IPS DF 6.9 (cell line): ENCODE results near the gene FAM3C.
A peak's percentile ranks its signal among the peaks of the same experiment; 100 is the strongest.
"Not testable (repeated sequence)": the region's sequence is repeated elsewhere in the genome, so short reads cannot be mapped to it uniquely, and the experiment has no call there.

Experiments
- DNase-seq: peaks from one replicate; pipeline ENCODE4 v3.0.0-alpha.2; 2013; ENCODE audit warnings: low read depth, low spot score
- H3K27ac ChIP-seq: one replicate; pipeline ENCODE4 v1.5.1; 2013; ENCODE audit warnings: low read length, control low read depth
- H3K27me3 ChIP-seq: 2 replicates; pipeline ENCODE4 v1.6.1; 2013; ENCODE audit warnings: mild to moderate bottlenecking, low read length; ENCODE audit not compliant: control insufficient read depth, insufficient read depth
- H3K36me3 ChIP-seq: 2 replicates; pipeline ENCODE4 v1.6.1; 2013; ENCODE audit warnings: low read length; ENCODE audit not compliant: control insufficient read depth, insufficient read depth
- H3K4me1 ChIP-seq: 2 replicates; pipeline ENCODE4 v1.6.1; 2013; ENCODE audit warnings: low read length; ENCODE audit not compliant: control insufficient read depth, insufficient read depth
- H3K4me3 ChIP-seq: 2 replicates; pipeline ENCODE4 v1.5.1; 2013; ENCODE audit warnings: mild to moderate bottlenecking, low read length
- H3K9me3 ChIP-seq: 2 replicates; pipeline ENCODE4 v1.6.1; 2013; ENCODE audit warnings: low read length, inconsistent platforms; ENCODE audit not compliant: control insufficient read depth, insufficient read depth
- WGBS: extraction: QIAGEN DNeasy Blood & Tissue Kit; methylation state at CpG from one replicate; pipeline ENCODE4 v1.1.7; 2013; ENCODE audit warnings: mixed read lengths, missing lambda C conversion rate; ENCODE audit not compliant: insufficient read length, insufficient coverage; 5-methylcytosine and 5-hydroxymethylcytosine counted together

FAM3C gene

GRCh38 chr7:121395961-121396757 lies at the start of gene FAM3C:
Gene FAM3C, minus strand, starts transcription at chr7:121396308. Its CDS starts 13,339 bp downstream, at chr7:121382969.
- no peaks in the 10 kb centered on the region for H3K27me3 ChIP-seq
- H3K9me3 ChIP-seq = no peaks in the 10 kb centered on the region
- H3K36me3 ChIP-seq = no peaks in the 10 kb centered on the region
- H3K4me1 ChIP-seq = no peaks in the 10 kb centered on the region
- peak; percentile 72 for DNase-seq
- no peak within 1 kb of the TSS for H3K27ac ChIP-seq
- H3K4me3 ChIP-seq = peak within 1 kb of the TSS; percentile 89
- WGBS = no CpG with 5 or more reads among the region's 85 CpGs

- WGBS = no CpG with 5 or more reads among the region's 2 CpGs
- H3K27ac ChIP-seq = no peak overlapping the region
- no peaks in the 10 kb centered on the region for H3K4me1 ChIP-seq
- no peak overlapping the region for H3K4me3 ChIP-seq
- H3K27me3 ChIP-seq = no peaks in the 10 kb centered on the region
- no peak for DNase-seq
- no peaks in the 10 kb centered on the region for H3K9me3 ChIP-seq
- no peaks in the 10 kb centered on the region for H3K36me3 ChIP-seq
Measured at GRCh38 chr7:121442845-121443244, 46.7 kb upstream of the FAM3C start.

DNA sequence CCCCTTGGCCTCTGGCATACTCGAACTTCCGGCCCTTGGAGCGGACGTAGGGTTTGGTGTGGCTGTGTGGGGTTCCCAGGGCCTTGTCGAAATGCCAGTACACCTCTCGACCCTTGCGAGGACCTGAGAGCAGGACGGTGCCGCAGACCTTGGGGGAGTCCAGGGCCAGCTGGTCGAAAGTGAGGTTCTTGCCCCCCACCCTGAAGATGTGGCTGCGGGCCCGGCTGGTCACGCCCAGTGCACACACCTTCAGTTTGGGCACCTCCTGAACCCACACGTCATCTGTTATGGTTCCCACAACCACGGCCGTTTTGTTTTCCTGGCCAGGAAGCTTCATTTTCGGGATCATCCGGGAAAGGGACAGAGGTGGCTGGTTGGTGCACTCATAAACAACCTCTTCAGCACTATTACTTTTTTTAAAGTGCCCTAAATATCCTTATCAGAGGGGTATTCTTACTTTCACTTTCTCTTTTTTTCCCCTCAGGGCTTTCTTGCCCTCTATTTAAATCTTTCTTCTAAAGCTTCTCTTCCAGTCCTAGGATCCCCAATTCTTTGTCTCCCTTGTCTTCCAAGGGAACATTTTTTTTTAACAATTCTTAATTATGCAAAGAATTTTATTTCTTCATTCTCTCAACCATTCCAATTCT lies 44.9 kb upstream of the FAM3C start:
- Histone ChIP-seq H3K9me3 (no peaks in the 10 kb centered on the region), H3K27ac (no peak overlapping the region), H3K27me3 (no peaks in the 10 kb centered on the region), H3K4me3 (no peak overlapping the region), H3K36me3 (no peaks in the 10 kb centered on the region), H3K4me1 (no peaks in the 10 kb centered on the region)
- no peak for DNase-seq
- no CpG with 5 or more reads among the region's 18 CpGs for WGBS

GRCh38 chr7:121438043-121438955 lies 42.2 kb upstream of the FAM3C start:
- not testable (repeated sequence) for H3K9me3 ChIP-seq, H3K27me3 ChIP-seq, H3K4me3 ChIP-seq, H3K27ac ChIP-seq, H3K36me3 ChIP-seq, H3K4me1 ChIP-seq
- no CpG with 5 or more reads among the region's 12 CpGs for WGBS
- peak; percentile 48 for DNase-seq

DNA sequence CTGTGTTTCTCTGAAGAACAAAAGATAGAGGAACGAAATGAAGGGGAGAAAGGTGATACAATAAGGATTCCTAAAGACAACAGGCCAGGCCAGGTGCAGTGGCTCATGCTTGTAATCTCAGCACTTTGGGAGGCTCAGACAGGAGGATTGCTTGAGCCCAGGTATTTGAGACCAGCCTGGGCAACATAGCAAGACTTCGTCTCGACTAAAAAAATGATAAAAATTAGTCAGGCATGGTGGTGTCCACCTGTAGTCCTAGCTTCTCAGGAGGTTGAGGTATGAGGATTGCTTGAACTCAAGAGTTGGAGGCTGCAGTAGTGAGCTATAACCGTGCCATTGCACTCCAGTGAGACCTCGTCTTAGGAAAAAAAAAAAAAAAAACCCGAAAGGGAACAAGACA lies 41.4 kb upstream of the FAM3C start:
- no peak overlapping the region for H3K4me3 ChIP-seq
- no peak overlapping the region for H3K27ac ChIP-seq
- no peaks in the 10 kb centered on the region for H3K27me3 ChIP-seq
- no CpG with 5 or more reads among the region's 6 CpGs for WGBS
- no peaks in the 10 kb centered on the region for H3K4me1 ChIP-seq
- H3K9me3 ChIP-seq = no peaks in the 10 kb centered on the region
- H3K36me3 ChIP-seq = no peaks in the 10 kb centered on the region
- DNase-seq = no peak

- Histone ChIP-seq H3K4me1 (no peaks in the 10 kb centered on the region), H3K27me3 (no peaks in the 10 kb centered on the region), H3K36me3 (no peaks in the 10 kb centered on the region), H3K27ac (no peak overlapping the region), H3K4me3 (no peak overlapping the region), H3K9me3 (no peaks in the 10 kb centered on the region)
- no peak for DNase-seq
- WGBS = no CpG with 5 or more reads among the region's 7 CpGs
Measured at GRCh38 chr7:121436688-121437087, 40.6 kb upstream of the FAM3C start.

- H3K27me3 ChIP-seq = no peaks in the 10 kb centered on the region
- no CpG with 5 or more reads among the region's 1 CpG for WGBS
- no peak for DNase-seq
- H3K9me3 ChIP-seq = no peaks in the 10 kb centered on the region
- H3K27ac ChIP-seq = no peak overlapping the region
- H3K4me1 ChIP-seq = no peaks in the 10 kb centered on the region
- no peak overlapping the region for H3K4me3 ChIP-seq
- no peaks in the 10 kb centered on the region for H3K36me3 ChIP-seq
Measured at GRCh38 chr7:121436136-121436535, 40.0 kb upstream of the FAM3C start.

DNA sequence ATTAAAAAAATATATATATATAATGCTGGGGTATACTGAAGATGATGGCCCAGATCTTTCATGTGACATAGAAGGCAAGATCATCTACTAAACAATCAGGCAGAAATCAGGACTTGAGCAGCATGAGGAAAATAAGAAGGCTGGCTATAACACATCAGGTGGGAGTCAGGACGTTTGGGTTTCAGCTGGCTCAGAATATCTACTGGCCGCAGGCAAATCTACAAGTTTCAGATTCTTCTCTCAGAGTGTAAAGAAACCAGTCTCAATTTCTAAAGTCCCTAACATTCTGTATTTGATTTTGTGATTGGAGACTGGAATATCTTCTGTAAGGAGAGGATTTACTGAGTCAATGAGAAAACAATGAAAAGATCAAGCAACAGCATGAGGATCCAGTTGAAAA lies 37.7 kb upstream of the FAM3C start:
- Histone ChIP-seq H3K36me3 (no peaks in the 10 kb centered on the region), H3K27me3 (no peaks in the 10 kb centered on the region), H3K4me1 (no peaks in the 10 kb centered on the region), H3K27ac (no peak overlapping the region), H3K4me3 (no peak overlapping the region), H3K9me3 (no peaks in the 10 kb centered on the region)
- no peak for DNase-seq
- WGBS = no CpG with 5 or more reads among the region's 2 CpGs

GRCh38 chr7:121432486-121432885 lies 36.4 kb upstream of the FAM3C start:
- not testable (repeated sequence) for DNase-seq

GRCh38 chr7:121431996-121432395 lies 35.9 kb upstream of the FAM3C start:
- DNase-seq = no peak
- WGBS = no CpG with 5 or more reads among the region's 2 CpGs
- no peaks in the 10 kb centered on the region for H3K36me3 ChIP-seq

More at GRCh38 chr7:121432486-121432885, 36.4 kb upstream of the FAM3C start:
- no CpG with 5 or more reads among the region's 4 CpGs for WGBS
- H3K4me3 ChIP-seq, H3K27ac ChIP-seq, H3K27me3 ChIP-seq, H3K4me1 ChIP-seq, H3K36me3 ChIP-seq, H3K9me3 ChIP-seq: not testable (repeated sequence)

More at GRCh38 chr7:121431996-121432395, 35.9 kb upstream of the FAM3C start:
- Histone ChIP-seq H3K4me3 (no peak overlapping the region), H3K4me1 (no peaks in the 10 kb centered on the region), H3K27me3 (no peaks in the 10 kb centered on the region), H3K9me3 (no peaks in the 10 kb centered on the region), H3K27ac (no peak overlapping the region)
